ENCODE measurements around the gene SAA4.
"Not testable (repeated sequence)": the region's sequence is repeated elsewhere in the genome, so short reads cannot be mapped to it uniquely, and the experiment has no call there.

Gene SAA4

DNA sequence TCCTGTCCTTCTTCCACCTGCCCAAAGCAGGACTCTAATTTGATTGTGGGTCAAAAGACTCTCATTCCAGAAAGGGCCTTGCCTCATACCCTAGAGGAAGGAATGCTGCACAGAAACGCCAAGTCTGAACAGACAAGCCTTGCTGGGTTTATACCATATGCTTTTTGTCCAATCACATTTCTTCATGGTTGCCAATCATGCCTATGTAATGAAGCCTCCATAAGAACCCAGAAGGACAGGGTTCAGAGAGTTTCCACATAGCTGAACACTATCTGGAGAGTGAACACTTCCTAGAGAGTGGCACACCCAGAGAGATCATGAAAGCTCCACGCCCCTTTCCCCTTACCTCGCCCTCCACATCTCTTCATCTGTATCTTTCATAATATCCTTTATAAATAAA, 16.6 kb upstream of the SAA4 start:
- no peak overlapping the region for H3K4me3 ChIP-seq (ENCODE audit: low read length)
- H2AFZ ChIP-seq (ENCODE audit: low read depth, low read length), result no peak overlapping the region
- H3K4me2 ChIP-seq (ENCODE audit: low read length), result no peak overlapping the region
- H3K36me3 ChIP-seq (replicated peaks; ENCODE audit: low read depth, low read length), result no peaks in the 10 kb centered on the region
- no peaks in the 10 kb centered on the region for H3K4me1 ChIP-seq (ENCODE audit: low read length)
- no peaks in the 10 kb centered on the region for H4K20me1 ChIP-seq (ENCODE audit: insufficient read depth, low read length)
- peaks cover 30% of the 10 kb centered on the region for H3K27me3 ChIP-seq (ENCODE audit: low read depth, low read length)
- no peaks in the 10 kb centered on the region for H3K79me2 ChIP-seq (ENCODE audit: low read length)
- TF ChIP-seq CTCF (IDR thresholded peaks at IDR 0.05; ENCODE audit: low read depth, low read length) (no peak), EZH2phosphoT487 (IDR thresholded peaks at IDR 0.05; ENCODE audit: low read depth) (no peak)
- no peaks in the 10 kb centered on the region for H3K9me3 ChIP-seq (ENCODE audit: insufficient read depth, low read length)
- no peak overlapping the region for H3K9ac ChIP-seq (ENCODE audit: low read length)
- H3K27ac ChIP-seq (ENCODE audit: low read length), result no peak overlapping the region

- Histone ChIP-seq H4K20me1 (ENCODE audit: insufficient read depth, low read length) (no peaks in the 10 kb centered on the region), H3K27me3 (ENCODE audit: low read depth, low read length) (peaks cover 10% of the 10 kb centered on the region), H3K9me3 (ENCODE audit: insufficient read depth, low read length) (no peaks in the 10 kb centered on the region), H3K27ac (ENCODE audit: low read length) (no peak within 1 kb of the TSS), H3K4me3 (ENCODE audit: low read length) (no peak within 1 kb of the TSS), H3K9ac (ENCODE audit: low read length) (no peak within 1 kb of the TSS), H3K36me3 (replicated peaks; ENCODE audit: low read depth, low read length) (no peaks in the 10 kb centered on the region), H3K4me2 (ENCODE audit: low read length) (no peak within 1 kb of the TSS), H3K79me2 (ENCODE audit: low read length) (no peaks in the 10 kb centered on the region), H2AFZ (ENCODE audit: low read depth, low read length) (no peak within 1 kb of the TSS), H3K4me1 (ENCODE audit: low read length) (peaks cover 26% of the 10 kb centered on the region)
- TF ChIP-seq EZH2phosphoT487 (IDR thresholded peaks at IDR 0.05; ENCODE audit: low read depth), result no peak
Measured at GRCh38 chr11:18248561-18248960, 12.0 kb upstream of the SAA4 start, which contains the start of gene SAA2. Gene SAA2 (minus strand): TSS chr11:18248668. CDS start chr11:18248011, 657 bp downstream.

GRCh38 chr11:18247191-18247581, 10.6 kb upstream of the SAA4 start:
- H4K20me1 ChIP-seq (ENCODE audit: insufficient read depth, low read length); H2AFZ ChIP-seq (ENCODE audit: low read depth, low read length); H3K27ac ChIP-seq (ENCODE audit: low read length); H3K36me3 ChIP-seq (replicated peaks; ENCODE audit: low read depth, low read length); H3K79me2 ChIP-seq (ENCODE audit: low read length); H3K9me3 ChIP-seq (ENCODE audit: insufficient read depth, low read length); H3K9ac ChIP-seq (ENCODE audit: low read length); H3K27me3 ChIP-seq (ENCODE audit: low read depth, low read length): not testable (repeated sequence)
- peak overlapping the region; percentile 75 for H3K4me3 ChIP-seq (ENCODE audit: low read length)
- peaks cover 26% of the 10 kb centered on the region for H3K4me1 ChIP-seq (ENCODE audit: low read length)
- peak overlapping the region; percentile 63 for H3K4me2 ChIP-seq (ENCODE audit: low read length)

DNA sequence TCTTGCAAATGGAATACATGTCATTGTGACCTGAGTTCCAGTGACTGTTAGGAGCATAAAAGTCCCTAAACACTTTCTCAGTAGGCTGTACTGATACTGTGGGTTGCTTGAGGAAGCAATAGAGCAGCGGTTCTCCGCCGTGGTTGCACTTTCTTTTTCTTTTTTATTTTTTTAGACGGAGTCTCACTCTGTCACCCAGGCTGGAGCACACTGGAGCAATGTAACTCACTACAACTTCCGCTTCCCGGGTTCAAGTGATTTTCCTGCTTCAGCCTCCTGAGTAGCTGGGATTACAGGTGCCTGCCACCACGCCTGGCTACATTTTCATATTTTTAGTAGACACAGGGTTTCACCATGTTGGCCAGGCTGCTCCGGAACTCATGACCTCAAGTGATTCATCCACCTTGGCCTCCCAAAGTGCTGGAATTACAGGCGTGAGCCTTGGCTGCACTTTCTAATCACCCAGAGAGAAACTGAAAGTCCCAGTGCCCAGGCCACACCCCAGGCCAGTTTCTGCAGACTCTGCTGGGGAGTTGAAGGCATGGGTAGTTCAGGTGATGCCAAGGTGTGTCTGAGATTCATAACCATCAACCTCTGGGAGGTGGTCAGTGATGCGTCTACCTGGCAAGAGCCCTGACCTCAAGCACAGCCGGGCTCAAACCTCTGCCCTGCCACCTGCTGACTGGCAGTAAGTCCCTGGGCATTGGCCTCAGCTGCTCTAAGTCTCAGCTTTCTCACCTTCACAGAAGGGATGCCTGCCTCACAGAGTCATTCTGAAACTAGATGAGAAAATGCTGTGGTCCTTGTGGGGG, 10.0 kb upstream of the SAA4 start:
- TF ChIP-seq CTCF (IDR thresholded peaks at IDR 0.05; ENCODE audit: low read depth, low read length), result peak; percentile 13; the same call in 1 of the 2 replicates
- not testable (repeated sequence) for H2AFZ ChIP-seq (ENCODE audit: low read depth, low read length); H3K36me3 ChIP-seq (replicated peaks; ENCODE audit: low read depth, low read length); H3K79me2 ChIP-seq (ENCODE audit: low read length); H3K27me3 ChIP-seq (ENCODE audit: low read depth, low read length); H4K20me1 ChIP-seq (ENCODE audit: insufficient read depth, low read length); H3K9me3 ChIP-seq (ENCODE audit: insufficient read depth, low read length)
- Histone ChIP-seq H3K4me2 (ENCODE audit: low read length) (peak overlapping the region; percentile 63), H3K4me3 (ENCODE audit: low read length) (peak overlapping the region; percentile 75), H3K9ac (ENCODE audit: low read length) (peak overlapping the region; percentile 33; the same call in 1 of the 2 replicates), H3K27ac (ENCODE audit: low read length) (0 out of 2 replicates have a peak overlapping the region, but pooled peaks have one; percentile 25), H3K4me1 (ENCODE audit: low read length) (peaks cover 26% of the 10 kb centered on the region)

- Histone ChIP-seq H4K20me1 (ENCODE audit: insufficient read depth, low read length) (no peaks in the 10 kb centered on the region), H3K4me3 (ENCODE audit: low read length) (no peak overlapping the region), H3K9me3 (ENCODE audit: insufficient read depth, low read length) (no peaks in the 10 kb centered on the region), H3K4me2 (ENCODE audit: low read length) (no peak overlapping the region), H3K79me2 (ENCODE audit: low read length) (no peaks in the 10 kb centered on the region), H3K27me3 (ENCODE audit: low read depth, low read length) (peaks cover 15% of the 10 kb centered on the region), H3K9ac (ENCODE audit: low read length) (no peak overlapping the region), H2AFZ (ENCODE audit: low read depth, low read length) (no peak overlapping the region), H3K4me1 (ENCODE audit: low read length) (peaks cover 26% of the 10 kb centered on the region), H3K27ac (ENCODE audit: low read length) (no peak overlapping the region), H3K36me3 (replicated peaks; ENCODE audit: low read depth, low read length) (no peaks in the 10 kb centered on the region)
- no peak for TF ChIP-seq CTCF (IDR thresholded peaks at IDR 0.05; ENCODE audit: low read depth, low read length)
- TF ChIP-seq EZH2phosphoT487 (IDR thresholded peaks at IDR 0.05; ENCODE audit: low read depth), result no peak
Measured at GRCh38 chr11:18245396-18245795, 8.8 kb upstream of the SAA4 start.

All from OCI-LY3 (cell line).